ENCODE results near the gene TBCCD1.

DNA sequence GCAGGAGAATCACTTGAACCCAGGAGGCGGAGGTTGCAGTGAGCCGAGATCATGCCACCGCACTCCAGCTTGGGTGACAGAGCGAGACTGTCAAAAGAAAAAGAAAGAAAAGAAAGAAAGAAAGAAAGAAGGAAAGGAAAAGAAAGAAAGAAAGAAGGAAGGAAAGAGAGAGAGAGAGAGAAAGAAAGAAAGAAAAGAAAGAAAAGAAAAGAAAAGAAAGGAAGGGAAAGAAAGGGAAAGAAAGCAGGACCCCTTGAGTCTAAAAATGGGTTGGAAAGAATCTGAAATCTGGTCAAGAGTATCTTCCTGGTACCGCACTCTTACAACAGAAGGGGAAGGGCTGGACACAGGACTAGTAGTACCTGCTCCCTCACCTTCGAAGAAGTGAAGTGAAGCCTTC, 42.5 kb downstream of the TBCCD1 start:
- TF ChIP-seq, protein P1, sequence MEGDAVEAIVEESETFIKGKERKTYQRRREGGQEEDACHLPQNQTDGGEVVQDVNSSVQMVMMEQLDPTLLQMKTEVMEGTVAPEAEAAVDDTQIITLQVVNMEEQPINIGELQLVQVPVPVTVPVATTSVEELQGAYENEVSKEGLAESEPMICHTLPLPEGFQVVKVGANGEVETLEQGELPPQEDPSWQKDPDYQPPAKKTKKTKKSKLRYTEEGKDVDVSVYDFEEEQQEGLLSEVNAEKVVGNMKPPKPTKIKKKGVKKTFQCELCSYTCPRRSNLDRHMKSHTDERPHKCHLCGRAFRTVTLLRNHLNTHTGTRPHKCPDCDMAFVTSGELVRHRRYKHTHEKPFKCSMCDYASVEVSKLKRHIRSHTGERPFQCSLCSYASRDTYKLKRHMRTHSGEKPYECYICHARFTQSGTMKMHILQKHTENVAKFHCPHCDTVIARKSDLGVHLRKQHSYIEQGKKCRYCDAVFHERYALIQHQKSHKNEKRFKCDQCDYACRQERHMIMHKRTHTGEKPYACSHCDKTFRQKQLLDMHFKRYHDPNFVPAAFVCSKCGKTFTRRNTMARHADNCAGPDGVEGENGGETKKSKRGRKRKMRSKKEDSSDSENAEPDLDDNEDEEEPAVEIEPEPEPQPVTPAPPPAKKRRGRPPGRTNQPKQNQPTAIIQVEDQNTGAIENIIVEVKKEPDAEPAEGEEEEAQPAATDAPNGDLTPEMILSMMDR (IDR thresholded peaks at IDR 0.05; ENCODE audit: borderline replicate concordance, extremely low read depth, low read length, poor library complexity, severe bottlenecking), result no peak
- no peak for TF ChIP-seq EZH2 (IDR thresholded peaks at IDR 0.05; ENCODE audit: borderline replicate concordance, low read depth, low read length, severe bottlenecking)
